ENCODE results near the gene CAMK1D. TPM values are rescaled to one million over a fixed set of nuclear protein-coding genes. Genes with fewer than 3 reads are reported as not detected.
A peak's percentile ranks its signal among the peaks of the same experiment; 100 is the strongest.
"Not testable (repeated sequence)": the region's sequence is repeated elsewhere in the genome, so short reads cannot be mapped to it uniquely, and the experiment has no call there.

Gene CAMK1D
- total and polyA plus RNA-seq, 5 donors = 15.2 to 44.1 (median 26.6) TPM

DNA sequence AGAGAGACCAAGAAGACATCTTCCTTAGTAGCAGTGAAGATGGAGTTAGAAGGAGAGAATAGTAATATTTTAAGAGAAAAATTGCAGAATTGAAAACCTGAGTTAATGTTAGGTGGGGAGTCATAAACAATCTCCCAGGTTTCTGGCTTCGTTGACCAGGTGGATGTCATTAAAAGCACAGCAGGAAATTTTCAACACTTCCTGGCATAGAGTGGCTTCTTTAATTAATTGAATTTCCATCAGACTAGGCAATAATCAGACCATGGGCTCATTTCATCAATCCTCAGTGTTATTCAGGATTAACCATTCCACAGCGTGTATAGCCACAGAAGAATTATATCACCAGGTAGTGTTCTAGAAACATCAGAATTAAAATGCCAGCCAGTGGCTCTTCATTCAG is 383.9 kb downstream of the CAMK1D start:
- no peak overlapping the region for H3K4me3 ChIP-seq (ENCODE audit: low read length)
- peaks cover 17% of the 10 kb centered on the region for H3K4me1 ChIP-seq (ENCODE audit: control insufficient read depth, insufficient read depth, low read length)
- ATAC-seq = no peak
- intact Hi-C loops (cut with DNase I) = no loop called here
- H3K9me3 ChIP-seq (ENCODE audit: control insufficient read depth, low read length) = no peaks in the 10 kb centered on the region
- H3K27ac ChIP-seq (ENCODE audit: low read length) = no peak overlapping the region
- no peak for DNase-seq
- 83% methylated on average over 2 of the region's 2 CpGs for WGBS
- H3K27me3 ChIP-seq (ENCODE audit: control insufficient read depth, insufficient read depth) = no peaks in the 10 kb centered on the region

DNA sequence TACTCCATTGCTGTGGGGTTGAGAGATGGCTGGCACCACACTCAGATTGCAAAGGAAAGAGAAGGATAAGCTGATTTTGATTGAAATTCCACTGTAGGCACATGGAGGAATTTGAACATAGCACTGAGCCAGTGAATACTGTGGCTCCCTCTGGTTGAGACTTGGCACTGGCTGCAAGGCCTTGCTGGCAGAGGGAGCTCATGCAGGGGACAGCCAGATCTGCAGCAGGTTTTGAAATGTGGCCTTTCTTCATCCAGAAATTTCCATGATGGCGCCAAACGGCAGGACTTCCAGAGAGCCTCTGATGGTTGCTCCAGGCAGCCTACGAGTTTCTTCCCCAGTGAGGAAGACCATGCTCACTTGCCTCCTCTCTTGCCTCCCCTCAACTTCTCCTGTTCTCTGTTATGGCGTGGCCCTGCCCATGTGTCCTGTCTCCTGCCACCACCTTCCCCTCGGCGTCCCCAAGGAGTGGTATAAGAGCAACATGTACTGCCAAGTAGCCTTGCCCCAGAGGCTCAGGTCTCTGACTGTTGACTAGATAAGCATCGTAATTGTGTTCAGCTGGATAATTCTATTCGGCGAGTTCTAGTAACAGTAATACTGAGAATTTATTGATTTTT is 386.6 kb downstream of the CAMK1D start:
- intact Hi-C loops (cut with DNase I) = no loop called here
- H3K27me3 ChIP-seq (ENCODE audit: control insufficient read depth, insufficient read depth) = no peaks in the 10 kb centered on the region
- peak; percentile 54 to 71 for ATAC-seq
- H3K27ac ChIP-seq (ENCODE audit: low read length) = no peak overlapping the region
- H3K9me3 ChIP-seq (ENCODE audit: control insufficient read depth, low read length) = no peaks in the 10 kb centered on the region
- H3K4me3 ChIP-seq (ENCODE audit: low read length) = no peak overlapping the region
- peaks cover 5% of the 10 kb centered on the region for H3K4me1 ChIP-seq (ENCODE audit: control insufficient read depth, insufficient read depth, low read length)
- DNase-seq = peak; percentile 65 to 77 (median 65)
- 68% methylated on average over 9 of the region's 9 CpGs for WGBS

DNA sequence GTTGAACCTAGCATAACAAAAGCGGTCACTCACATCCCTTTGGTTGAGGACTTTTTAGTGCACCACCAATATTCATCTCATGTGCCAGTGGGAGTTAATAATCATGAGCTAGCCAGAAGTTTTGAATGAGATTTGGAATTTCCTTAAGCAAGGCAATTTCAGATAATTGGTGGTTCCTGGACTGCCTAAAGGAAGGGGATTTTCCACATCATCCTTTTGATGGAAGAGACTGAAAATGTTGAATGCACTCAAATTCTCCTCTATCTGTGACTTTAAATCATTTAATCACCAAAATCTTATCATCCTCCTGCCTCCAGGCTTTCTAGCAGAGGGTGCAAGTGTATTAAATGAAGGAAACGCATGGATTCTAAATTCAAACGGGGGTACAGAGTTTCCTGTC is 391.5 kb downstream of the CAMK1D start:
- no peaks in the 10 kb centered on the region for H3K27me3 ChIP-seq (ENCODE audit: control insufficient read depth, insufficient read depth)
- H3K4me1 ChIP-seq (ENCODE audit: control insufficient read depth, insufficient read depth, low read length) = peaks cover 5% of the 10 kb centered on the region
- WGBS = 59% methylated on average over 3 of the region's 3 CpGs
- H3K27ac ChIP-seq (ENCODE audit: low read length) = peak overlapping the region; percentile 59
- ATAC-seq (no peak), DNase-seq (no peak)
- intact Hi-C loops (cut with DNase I) = no loop called here
- no peaks in the 10 kb centered on the region for H3K9me3 ChIP-seq (ENCODE audit: control insufficient read depth, low read length)
- H3K4me3 ChIP-seq (ENCODE audit: low read length) = no peak overlapping the region

DNA sequence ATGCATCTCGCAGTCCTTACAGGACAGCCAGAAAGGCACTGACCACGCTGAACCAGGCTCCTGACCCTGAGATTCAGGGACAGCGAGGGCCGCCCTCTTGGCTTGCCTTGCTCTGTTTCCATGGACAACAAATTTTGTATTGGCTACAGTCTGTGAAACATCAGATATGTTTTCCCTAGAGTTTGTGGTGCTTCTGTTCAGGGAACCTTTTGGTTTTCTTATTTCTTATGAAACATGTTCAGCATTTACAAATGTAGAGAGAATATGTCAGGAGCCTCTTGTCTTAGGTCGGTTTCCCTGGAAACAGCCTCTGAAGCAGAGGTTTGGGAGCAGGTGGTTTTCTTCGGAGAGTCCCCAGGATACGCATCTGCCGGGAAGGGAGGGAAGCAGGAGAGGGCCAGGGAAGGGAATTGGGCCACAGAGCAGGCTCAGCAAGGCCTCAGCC is 392.0 kb downstream of the CAMK1D start:
- H3K4me3 ChIP-seq (ENCODE audit: low read length) = no peak overlapping the region
- H3K9me3 ChIP-seq (ENCODE audit: control insufficient read depth, low read length) = no peaks in the 10 kb centered on the region
- DNase-seq (peak; percentile 61 to 86 (median 85)), ATAC-seq (peak; percentile 87 to 94)
- peak overlapping the region; percentile 59 for H3K27ac ChIP-seq (ENCODE audit: low read length)
- H3K4me1 ChIP-seq (ENCODE audit: control insufficient read depth, insufficient read depth, low read length) = peaks cover 2% of the 10 kb centered on the region
- WGBS = 49% methylated on average over 8 of the region's 8 CpGs
- H3K27me3 ChIP-seq (ENCODE audit: control insufficient read depth, insufficient read depth) = no peaks in the 10 kb centered on the region
- intact Hi-C loops (cut with DNase I) = no loop called here

DNA sequence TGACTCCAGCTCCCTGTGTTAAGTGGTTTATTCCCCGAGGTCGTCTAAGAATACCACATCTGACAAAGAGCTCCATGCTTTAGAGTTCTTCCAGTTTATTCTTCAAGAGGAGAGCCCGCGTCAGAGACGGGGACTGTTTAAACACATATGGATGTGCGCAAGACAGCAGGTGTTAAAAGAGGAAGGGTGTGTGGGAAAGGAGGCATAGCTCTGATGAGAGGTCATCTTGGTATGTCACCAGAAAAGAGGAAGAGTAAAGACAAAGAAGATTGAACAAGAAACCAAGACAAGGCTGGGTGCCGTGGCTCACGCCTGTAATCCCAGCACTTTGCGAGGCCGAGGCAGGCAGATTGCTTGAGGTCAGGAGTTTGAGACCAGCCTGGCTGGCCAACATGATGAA is 393.4 kb downstream of the CAMK1D start:
- 88% methylated on average over 10 of the region's 10 CpGs for WGBS
- intact Hi-C loops (cut with DNase I) = no loop called here
- no peak overlapping the region for H3K4me3 ChIP-seq (ENCODE audit: low read length)
- H3K27ac ChIP-seq (ENCODE audit: low read length) = no peak overlapping the region
- no peaks in the 10 kb centered on the region for H3K27me3 ChIP-seq (ENCODE audit: control insufficient read depth, insufficient read depth)
- ATAC-seq (no peak), DNase-seq (no peak)
- H3K9me3 ChIP-seq (ENCODE audit: control insufficient read depth, low read length) = no peaks in the 10 kb centered on the region
- H3K4me1 ChIP-seq (ENCODE audit: control insufficient read depth, insufficient read depth, low read length) = peaks cover 2% of the 10 kb centered on the region

DNA sequence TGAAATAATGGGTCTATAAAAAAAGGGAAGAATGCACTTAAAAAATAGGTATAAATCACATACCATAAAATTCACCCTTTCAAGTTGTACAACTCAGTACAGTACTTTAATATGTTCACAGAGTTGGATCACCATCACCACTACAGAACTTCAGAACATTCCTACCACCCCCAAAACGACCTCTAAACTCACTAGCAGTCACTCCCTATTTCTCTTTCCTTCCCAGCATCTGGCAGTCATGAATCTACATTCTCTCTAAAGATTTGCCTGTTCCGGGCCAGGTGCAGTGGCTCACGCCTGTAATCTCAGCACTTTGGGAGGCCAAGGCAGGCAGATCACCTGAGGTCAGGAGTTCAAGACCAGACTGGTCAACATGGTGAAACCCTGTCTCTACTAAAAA is 394.1 kb downstream of the CAMK1D start:
- H3K27me3 ChIP-seq (ENCODE audit: control insufficient read depth, insufficient read depth); H3K4me3 ChIP-seq (ENCODE audit: low read length); intact Hi-C loops (cut with DNase I); H3K9me3 ChIP-seq (ENCODE audit: control insufficient read depth, low read length); ATAC-seq; DNase-seq; H3K4me1 ChIP-seq (ENCODE audit: control insufficient read depth, insufficient read depth, low read length); H3K27ac ChIP-seq (ENCODE audit: low read length): not testable (repeated sequence)
- 78% methylated on average over 3 of the region's 3 CpGs for WGBS

DNA sequence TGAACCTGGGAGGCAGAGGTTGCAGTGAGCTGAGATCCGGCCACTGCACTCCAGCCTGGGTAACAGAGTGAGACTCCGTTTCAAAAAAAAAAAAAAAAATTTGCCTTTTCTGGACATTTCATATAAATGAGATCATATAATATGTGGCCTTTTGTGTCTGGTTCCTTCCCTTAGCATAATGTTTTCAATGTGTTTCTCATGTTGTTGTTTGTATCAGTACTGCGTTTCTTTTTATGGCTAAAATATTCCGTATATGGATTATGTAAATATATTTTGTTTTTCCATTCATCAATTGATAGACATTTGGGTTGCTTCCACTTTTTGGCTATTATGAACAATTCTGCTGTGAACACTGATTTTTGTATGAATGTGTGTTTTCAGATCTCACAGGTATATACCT is 394.6 kb downstream of the CAMK1D start:
- DNase-seq (no peak), ATAC-seq (no peak)
- H3K27me3 ChIP-seq (ENCODE audit: control insufficient read depth, insufficient read depth) = no peaks in the 10 kb centered on the region
- H3K9me3 ChIP-seq (ENCODE audit: control insufficient read depth, low read length) = no peaks in the 10 kb centered on the region
- H3K4me3 ChIP-seq (ENCODE audit: low read length) = no peak overlapping the region
- no peak overlapping the region for H3K27ac ChIP-seq (ENCODE audit: low read length)
- H3K4me1 ChIP-seq (ENCODE audit: control insufficient read depth, insufficient read depth, low read length) = peaks cover 2% of the 10 kb centered on the region
- 89% methylated on average over 4 of the region's 4 CpGs for WGBS
- intact Hi-C loops (cut with DNase I) = no loop called here

DNA sequence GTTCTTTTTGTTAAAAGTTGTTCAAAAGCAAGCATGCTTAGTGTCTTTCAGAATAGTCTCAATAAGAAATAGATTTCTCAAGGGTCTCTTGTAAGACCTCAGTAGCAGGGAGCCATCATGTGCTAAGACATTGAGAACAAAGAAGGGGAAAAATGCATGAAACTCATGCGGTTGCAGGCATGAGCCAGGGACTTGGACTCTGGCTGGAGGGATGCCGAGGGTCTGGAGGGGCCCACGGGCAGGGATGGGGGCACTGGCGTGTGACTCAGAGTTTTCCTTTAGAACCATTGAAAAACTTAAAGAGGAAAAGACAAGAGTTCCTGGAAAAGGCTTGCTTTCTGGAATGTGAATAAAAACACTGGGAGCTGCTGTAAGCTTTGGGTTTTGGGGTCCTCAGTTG is 398.8 kb downstream of the CAMK1D start:
- intact Hi-C loops (cut with DNase I) = no loop called here
- no peaks in the 10 kb centered on the region for H3K9me3 ChIP-seq (ENCODE audit: control insufficient read depth, low read length)
- DNase-seq (no peak), ATAC-seq (no peak)
- no peaks in the 10 kb centered on the region for H3K4me1 ChIP-seq (ENCODE audit: control insufficient read depth, insufficient read depth, low read length)
- H3K27me3 ChIP-seq (ENCODE audit: control insufficient read depth, insufficient read depth) = no peaks in the 10 kb centered on the region
- 79% methylated on average over 4 of the region's 4 CpGs for WGBS
- no peak overlapping the region for H3K4me3 ChIP-seq (ENCODE audit: low read length)
- no peak overlapping the region for H3K27ac ChIP-seq (ENCODE audit: low read length)

DNA sequence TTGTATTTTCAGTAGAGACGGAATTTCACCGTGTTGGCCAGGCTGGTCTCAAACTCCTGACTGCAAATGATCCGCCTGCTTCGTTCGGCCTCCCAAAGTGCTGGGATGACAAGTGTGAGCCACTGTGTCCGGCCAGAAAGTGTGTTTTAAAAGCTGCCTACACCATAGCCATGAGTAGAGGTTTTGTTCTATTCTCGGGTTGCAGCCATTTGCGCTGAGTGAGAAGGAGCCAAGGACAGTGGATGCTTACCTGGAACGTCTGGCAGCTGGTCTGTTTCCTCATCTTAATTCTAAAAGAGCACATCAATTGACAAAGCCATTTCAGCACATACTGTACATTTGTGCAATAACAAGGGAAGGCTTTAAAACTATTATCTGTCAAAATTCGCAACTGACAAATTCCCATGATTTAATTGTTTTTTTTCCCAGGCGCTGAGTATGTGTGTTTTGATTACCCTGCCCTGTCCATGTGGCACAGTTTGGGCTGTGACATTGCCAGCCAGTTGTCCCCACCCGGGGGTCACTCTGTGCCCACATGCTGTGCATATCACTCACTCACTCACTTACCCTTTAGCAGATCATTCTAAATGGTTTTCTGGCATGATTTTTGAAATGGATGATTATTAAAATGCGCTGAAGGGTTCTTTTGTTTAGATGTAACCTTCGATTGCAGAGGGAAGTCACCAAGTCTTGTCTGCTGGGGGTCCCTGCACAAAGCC is 400.6 kb downstream of the CAMK1D start:
- H3K27me3 ChIP-seq (ENCODE audit: control insufficient read depth, insufficient read depth) = no peaks in the 10 kb centered on the region
- H3K27ac ChIP-seq (ENCODE audit: low read length) = no peak overlapping the region
- no peaks in the 10 kb centered on the region for H3K4me1 ChIP-seq (ENCODE audit: control insufficient read depth, insufficient read depth, low read length)
- H3K9me3 ChIP-seq (ENCODE audit: control insufficient read depth, low read length) = no peaks in the 10 kb centered on the region
- ATAC-seq = no peak
- no peak overlapping the region for H3K4me3 ChIP-seq (ENCODE audit: low read length)
- 81% methylated on average over 14 of the region's 14 CpGs for WGBS
- no peak for DNase-seq
- intact Hi-C loops (cut with DNase I) = no loop called here

DNA sequence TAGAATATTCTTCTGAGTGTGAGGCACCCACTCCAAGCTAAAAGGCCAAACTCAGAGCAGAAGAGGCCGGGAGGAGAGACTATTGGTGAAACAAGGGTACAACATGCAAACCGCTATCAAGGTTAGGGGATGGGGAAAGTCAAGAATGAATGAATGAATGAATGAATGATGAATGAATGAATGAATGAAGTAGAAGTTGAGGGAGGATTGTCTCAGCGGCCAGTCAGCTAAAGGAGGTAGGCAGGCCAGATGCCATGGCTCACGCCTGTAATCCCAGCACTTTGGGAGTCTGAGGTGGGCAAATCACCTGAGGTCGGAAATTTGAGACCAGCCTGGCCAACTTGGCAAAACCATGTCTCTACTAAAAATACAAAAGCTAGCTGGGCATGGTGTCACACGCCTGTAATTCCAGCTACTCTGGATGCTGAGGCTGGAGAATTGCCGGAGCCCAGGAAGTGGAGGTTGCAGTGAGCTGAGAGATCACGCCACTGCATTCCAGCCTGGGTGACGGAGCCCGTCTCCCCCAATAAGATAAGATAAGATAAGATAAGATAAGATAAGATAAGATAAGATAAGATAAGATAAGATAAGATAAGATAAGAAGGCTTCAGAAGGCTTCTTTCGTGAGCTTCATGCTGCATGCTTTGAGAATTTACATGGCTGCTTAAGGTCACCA is 401.3 kb downstream of the CAMK1D start:
- Histone ChIP-seq H3K4me1 (ENCODE audit: control insufficient read depth, insufficient read depth, low read length) (no peaks in the 10 kb centered on the region), H3K4me3 (ENCODE audit: low read length) (no peak overlapping the region), H3K27me3 (ENCODE audit: control insufficient read depth, insufficient read depth) (no peaks in the 10 kb centered on the region), H3K9me3 (ENCODE audit: control insufficient read depth, low read length) (no peaks in the 10 kb centered on the region), H3K27ac (ENCODE audit: low read length) (no peak overlapping the region)
- no peak for DNase-seq
- intact Hi-C loops (cut with DNase I) = no loop called here
- 78% methylated on average over 11 of the region's 11 CpGs for WGBS
- ATAC-seq = no peak

DNA sequence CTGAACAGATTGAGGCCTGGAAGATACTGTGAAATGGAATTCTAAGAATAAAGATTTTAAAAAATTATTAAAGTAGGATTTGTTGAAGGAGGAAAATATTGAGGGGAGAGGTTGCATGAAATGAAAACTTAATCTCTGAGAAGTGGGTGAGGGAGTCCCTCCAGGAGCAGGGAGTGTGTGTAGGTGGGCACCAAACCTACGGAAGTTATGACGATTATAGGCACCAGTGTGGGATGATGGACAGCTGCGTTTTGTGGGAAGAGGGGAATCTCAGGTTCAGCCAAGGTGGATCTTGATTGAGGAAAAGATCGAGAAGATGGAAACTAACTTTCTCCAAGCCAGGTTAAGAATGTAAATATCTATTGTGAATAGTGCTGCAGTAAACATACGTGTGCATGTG is 405.7 kb downstream of the CAMK1D start:
- Histone ChIP-seq H3K27me3 (ENCODE audit: control insufficient read depth, insufficient read depth) (no peaks in the 10 kb centered on the region), H3K27ac (ENCODE audit: low read length) (no peak overlapping the region), H3K4me1 (ENCODE audit: control insufficient read depth, insufficient read depth, low read length) (no peaks in the 10 kb centered on the region), H3K9me3 (ENCODE audit: control insufficient read depth, low read length) (no peaks in the 10 kb centered on the region), H3K4me3 (ENCODE audit: low read length) (no peak overlapping the region)
- ATAC-seq (no peak), DNase-seq (no peak)
- WGBS = 98% methylated on average over 5 of the region's 5 CpGs
- intact Hi-C loops (cut with DNase I) = no loop called here
